Pons (tissue), 1 donor: ENCODE measurements around the gene OMG.
"Not testable (repeated sequence)": the region's sequence is repeated elsewhere in the genome, so short reads cannot be mapped to it uniquely, and the experiment has no call there.

Source experiments
- DNase-seq: peaks from one replicate; pipeline ENCODE4 v3.0.0-alpha.2; 2016; ENCODE audit warnings: low spot score

OMG gene

GRCh38 chr17:31308372-31309334 lies 11.6 kb upstream of the OMG start:
- peak; percentile 58 for DNase-seq

DNA sequence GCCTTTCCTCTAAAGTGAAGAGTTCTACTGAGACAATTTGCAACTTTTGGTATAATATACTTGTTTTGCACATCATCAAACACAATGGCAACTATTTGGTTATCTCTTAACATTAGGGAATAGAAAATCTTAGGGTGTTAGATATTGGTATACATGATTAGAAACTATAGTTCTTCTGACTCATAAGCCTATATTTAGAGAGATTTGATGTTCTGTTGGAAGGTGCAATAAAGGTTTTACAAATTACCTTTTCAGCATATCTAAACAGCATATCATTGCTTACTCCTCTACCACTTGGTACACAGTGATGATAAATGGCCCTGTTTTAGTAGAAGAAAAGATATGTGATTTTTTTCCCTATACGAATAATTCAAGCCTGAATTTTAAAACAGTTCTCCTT lies 10.6 kb upstream of the OMG start:
- no peak for DNase-seq

DNA sequence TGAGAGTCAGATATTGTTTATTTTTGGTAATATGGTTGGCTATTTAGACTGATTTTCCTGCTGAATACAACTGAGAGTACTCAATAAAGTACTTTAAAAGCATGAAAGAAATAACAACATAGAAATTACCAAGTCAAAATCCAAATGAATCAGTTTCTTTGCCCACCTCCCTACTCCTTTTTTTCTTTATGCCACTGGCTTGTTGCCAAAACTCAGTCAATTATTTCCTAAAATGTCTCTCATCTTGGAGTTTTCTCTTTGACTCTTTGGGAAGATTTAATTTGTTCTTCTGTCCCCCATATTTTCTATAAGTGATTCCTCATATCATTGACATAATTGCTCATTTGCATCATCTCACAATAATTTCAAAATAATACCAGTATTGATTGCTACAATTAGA lies 2.6 kb upstream of the OMG start:
- DNase-seq: no peak

DNA sequence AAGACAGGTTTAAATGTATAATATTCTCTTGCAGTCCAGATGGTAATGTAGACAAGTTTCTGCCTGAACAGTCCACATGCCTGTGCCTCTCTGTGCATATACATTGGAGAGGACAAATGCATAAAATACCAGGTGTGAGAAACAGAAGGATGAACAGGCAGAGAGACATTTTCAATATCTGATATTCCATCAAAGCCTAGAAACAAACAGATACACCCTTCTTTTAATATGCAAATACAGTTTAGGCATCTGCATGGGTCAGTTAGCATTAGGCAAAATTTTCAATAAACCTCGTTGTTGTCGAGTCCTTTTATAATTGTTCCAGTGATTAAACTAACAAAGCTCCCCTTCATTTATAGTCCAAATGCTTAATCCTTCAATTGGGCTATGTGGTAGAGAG lies 897 bp downstream of the OMG start:
- DNase-seq: peak; percentile 89

DNA sequence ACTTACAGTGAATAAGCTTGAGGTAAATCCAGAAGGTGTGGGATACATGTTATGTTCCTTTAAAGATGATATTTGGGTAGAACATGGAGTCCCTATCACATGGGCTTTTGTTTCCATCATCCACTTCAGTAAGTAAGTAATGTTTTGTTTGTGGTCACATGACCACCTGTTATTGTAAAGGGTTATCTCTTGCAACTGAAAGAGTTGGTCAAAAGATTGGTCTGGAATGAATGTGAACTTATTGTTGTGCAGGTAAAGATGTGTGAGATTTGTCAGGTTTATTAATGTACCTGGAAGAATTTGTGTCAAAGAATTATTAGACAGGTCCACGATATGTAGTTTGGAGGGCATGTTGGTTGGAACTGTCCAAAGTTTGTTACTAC lies 1.6 kb downstream of the OMG start:
- DNase-seq: no peak

GRCh38 chr17:31294820-31295488 lies 2.1 kb downstream of the OMG start:
- DNase-seq: peak; percentile 74

GRCh38 chr17:31294231-31294630 lies 2.8 kb downstream of the OMG start:
- DNase-seq: peak; percentile 88

- no peak for DNase-seq
These were observed 3.5 kb downstream of the OMG start for GRCh38 chr17:31293581-31293980.

DNA sequence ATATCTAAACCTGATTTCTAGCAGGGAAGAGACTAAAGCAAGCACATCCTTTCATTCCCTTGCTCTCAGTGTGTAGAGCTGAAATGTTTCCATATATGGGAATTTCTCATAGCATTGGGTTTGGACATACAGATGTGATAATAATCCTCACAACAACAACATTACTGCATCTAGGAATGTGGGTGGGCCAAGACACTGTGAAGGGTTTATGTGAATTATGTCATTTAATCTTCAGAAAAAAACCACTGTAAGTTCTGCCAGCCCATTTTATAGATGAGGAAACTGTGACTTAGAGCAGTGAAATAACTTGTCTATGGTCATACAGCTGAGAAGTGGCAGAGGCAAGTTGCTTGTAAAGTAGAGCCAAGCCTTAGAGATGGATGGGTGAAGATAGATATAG lies 5.2 kb downstream of the OMG start:
- DNase-seq: no peak

GRCh38 chr17:31289790-31290189 lies 7.2 kb downstream of the OMG start:
- no peak for DNase-seq

GRCh38 chr17:31287932-31288331 lies 9.1 kb downstream of the OMG start:
- DNase-seq: not testable (repeated sequence)

DNA sequence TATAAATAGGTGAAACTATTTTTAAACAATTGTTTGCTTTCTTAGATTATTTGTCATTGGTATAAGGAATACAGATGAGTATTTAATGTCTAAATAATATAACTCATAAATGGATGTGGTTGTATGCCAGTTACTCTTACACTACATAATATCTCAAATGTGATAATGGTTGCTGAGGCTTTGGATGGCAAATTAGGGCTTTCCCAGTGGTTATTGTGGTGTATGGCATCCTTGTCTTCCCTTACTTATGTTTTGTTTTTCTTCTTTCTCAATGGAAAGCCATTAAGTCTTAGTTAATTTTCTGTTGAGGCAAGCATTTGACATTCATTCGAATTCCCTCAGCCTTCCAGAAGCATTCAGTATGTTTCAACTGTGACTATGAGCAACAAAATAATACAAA lies 10.5 kb downstream of the OMG start:
- no peak for DNase-seq

- no peak for DNase-seq
These were observed 13.2 kb downstream of the OMG start for GRCh38 chr17:31283841-31284240.

DNA sequence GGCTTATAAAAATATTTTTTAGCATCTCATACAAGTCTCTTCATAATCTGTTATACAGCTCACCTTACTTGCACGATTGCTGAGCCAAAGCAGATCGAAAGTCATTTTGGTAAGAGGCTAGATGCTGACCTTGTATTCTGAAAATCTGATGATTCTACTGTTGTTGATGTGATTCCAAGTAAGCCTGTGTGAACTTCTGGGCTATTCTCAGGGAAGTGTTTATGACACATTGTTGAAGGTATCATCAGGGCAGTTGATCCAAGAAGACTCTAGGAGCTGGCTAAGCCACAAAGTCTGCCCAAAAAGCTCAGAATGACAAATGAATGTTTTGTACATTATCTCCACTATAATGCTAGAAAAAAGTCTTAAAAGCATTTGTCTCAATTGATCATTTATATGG lies 16.0 kb downstream of the OMG start:
- DNase-seq: no peak

GRCh38 chr17:31279401-31279800 lies 17.6 kb downstream of the OMG start:
- DNase-seq: no peak

GRCh38 chr17:31275116-31275515 lies 21.9 kb downstream of the OMG start:
- no peak for DNase-seq

- DNase-seq: no peak
These were observed 22.8 kb downstream of the OMG start for GRCh38 chr17:31274252-31274651.

DNA sequence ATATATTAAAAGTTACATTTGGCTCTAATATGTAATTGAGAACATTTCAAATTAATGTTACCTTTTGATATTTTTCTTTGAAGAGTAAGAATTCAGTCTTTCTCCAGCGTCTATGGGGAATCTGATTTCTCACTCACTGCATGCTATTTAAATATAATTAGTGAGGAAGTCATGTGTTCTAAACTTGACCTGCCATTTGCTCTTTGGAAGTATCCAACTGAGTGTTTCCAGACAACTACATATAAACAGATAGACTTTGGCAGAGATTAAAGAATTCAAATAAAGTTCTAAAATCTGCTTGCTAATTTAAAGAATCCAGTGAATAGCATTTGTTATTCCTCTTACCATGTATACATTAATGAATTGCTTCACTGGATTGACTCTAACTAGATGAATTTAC lies 23.5 kb downstream of the OMG start:
- DNase-seq: no peak

- DNase-seq: no peak
These were observed 24.2 kb downstream of the OMG start for GRCh38 chr17:31272803-31273202.

GRCh38 chr17:31272236-31272635 lies 24.8 kb downstream of the OMG start:
- DNase-seq: no peak

DNA sequence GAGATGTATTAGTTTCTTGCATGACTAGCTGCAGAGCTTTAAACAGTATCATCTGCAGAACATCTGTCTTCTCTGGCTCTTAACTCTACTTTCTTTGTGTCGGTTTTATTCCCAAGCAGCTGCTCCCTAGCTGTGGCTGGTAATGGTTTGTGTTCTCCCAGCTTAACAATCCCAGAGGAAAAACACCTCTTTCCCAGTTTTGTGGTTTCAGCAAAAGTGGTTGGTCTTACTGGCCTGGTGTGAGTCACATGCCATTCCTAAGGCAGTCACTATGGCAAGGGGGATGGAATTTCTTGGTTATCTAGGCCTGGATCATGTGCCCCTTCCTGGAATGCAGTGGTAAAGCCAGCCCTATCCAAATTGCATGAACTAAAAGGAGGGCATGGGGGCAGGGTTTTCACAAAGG lies 27.5 kb downstream of the OMG start:
- DNase-seq: peak; percentile 51

GRCh38 chr17:31269036-31269577 lies 27.9 kb downstream of the OMG start:
- no peak for DNase-seq

DNA sequence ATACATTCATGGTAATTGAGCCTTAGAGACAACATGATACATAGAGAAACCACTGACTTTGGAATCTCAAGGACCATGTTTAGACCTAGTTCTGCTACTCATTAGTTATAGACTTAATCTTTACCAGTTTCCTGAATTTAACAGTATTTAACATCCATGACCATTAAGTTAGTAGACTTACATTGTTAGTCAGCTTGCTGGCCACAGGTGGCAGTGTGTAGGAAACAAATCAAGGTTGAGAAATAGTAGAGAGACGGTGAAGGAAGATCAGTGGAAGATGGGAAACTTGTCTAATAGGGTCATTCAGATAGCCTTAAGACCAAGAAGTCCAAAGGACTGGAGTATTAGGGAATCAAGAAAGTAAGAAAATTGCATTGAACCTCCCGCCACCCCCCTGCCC lies 31.0 kb downstream of the OMG start:
- DNase-seq: no peak
